ENCODE results near the gene MAPK1. TPM values are rescaled to one million over a fixed set of nuclear protein-coding genes. Genes with fewer than 3 reads are reported as not detected.
"Not testable (repeated sequence)": the region's sequence is repeated elsewhere in the genome, so short reads cannot be mapped to it uniquely, and the experiment has no call there.

The MAPK1 gene
- total RNA-seq, 1 donor from 2014 or later, result 156 TPM

DNA sequence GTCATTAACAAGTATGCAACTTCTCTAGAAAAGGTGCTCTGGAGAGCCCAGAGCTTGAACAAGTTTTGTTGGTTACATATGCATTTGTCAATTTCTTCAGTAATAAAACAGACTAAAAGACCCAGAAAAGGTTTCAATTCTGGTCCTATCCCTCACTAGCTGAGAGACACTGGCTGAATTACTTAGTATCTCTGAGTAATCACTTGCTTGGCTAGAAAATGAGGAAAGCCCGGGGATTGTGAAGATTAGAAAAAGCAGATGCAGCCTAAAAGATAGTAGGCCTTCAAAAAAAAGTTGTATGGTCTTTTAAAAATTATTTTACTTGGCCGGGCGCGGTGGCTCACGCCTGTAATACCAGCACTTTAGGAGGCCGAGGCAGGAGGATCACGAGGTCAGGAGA, 41.2 kb downstream of the MAPK1 start:
- DNase-seq (ENCODE audit: low spot score), result no peak
- TF ChIP-seq, protein P1, sequence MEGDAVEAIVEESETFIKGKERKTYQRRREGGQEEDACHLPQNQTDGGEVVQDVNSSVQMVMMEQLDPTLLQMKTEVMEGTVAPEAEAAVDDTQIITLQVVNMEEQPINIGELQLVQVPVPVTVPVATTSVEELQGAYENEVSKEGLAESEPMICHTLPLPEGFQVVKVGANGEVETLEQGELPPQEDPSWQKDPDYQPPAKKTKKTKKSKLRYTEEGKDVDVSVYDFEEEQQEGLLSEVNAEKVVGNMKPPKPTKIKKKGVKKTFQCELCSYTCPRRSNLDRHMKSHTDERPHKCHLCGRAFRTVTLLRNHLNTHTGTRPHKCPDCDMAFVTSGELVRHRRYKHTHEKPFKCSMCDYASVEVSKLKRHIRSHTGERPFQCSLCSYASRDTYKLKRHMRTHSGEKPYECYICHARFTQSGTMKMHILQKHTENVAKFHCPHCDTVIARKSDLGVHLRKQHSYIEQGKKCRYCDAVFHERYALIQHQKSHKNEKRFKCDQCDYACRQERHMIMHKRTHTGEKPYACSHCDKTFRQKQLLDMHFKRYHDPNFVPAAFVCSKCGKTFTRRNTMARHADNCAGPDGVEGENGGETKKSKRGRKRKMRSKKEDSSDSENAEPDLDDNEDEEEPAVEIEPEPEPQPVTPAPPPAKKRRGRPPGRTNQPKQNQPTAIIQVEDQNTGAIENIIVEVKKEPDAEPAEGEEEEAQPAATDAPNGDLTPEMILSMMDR (IDR thresholded peaks at IDR 0.05), result no peak
- Mint-ChIP-seq H3K9me3 (ENCODE audit: low read depth) (no peaks in the 10 kb centered on the region), H3K27me3 (ENCODE audit: low read depth) (no peaks in the 10 kb centered on the region), H3K36me3 (ENCODE audit: low read depth) (no peaks in the 10 kb centered on the region), H3K27ac (ENCODE audit: unreplicated experiment) (no peak overlapping the region), H3K4me1 (ENCODE audit: low read depth) (peaks cover 65% of the 10 kb centered on the region), H3K4me3 (ENCODE audit: unreplicated experiment) (no peak overlapping the region)

DNA sequence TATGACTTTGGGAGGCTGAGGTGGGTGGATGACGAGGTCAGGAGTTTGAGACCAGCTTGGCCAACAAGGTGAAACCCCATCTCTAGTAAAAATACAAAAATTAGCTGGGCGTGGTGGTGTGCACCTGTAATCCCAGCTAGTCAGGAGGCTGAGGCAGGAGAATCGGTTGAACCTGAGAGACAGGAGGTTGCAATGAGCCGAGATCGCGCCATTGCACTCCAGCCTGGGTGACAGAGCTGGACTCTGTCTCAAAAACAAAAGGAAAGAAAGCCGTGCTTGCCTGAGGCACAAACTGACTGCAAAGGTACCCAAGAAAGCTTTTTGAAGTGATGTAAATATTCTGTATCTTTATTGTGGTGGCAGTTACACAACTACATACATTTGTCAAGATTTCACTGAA, 42.5 kb downstream of the MAPK1 start:
- H3K4me3 Mint-ChIP-seq (ENCODE audit: unreplicated experiment); H3K36me3 Mint-ChIP-seq (ENCODE audit: low read depth); H3K27me3 Mint-ChIP-seq (ENCODE audit: low read depth); H3K9me3 Mint-ChIP-seq (ENCODE audit: low read depth); H3K27ac Mint-ChIP-seq (ENCODE audit: unreplicated experiment); DNase-seq (ENCODE audit: low spot score): not testable (repeated sequence)
- peaks cover 64% of the 10 kb centered on the region for H3K4me1 Mint-ChIP-seq (ENCODE audit: low read depth)

DNA sequence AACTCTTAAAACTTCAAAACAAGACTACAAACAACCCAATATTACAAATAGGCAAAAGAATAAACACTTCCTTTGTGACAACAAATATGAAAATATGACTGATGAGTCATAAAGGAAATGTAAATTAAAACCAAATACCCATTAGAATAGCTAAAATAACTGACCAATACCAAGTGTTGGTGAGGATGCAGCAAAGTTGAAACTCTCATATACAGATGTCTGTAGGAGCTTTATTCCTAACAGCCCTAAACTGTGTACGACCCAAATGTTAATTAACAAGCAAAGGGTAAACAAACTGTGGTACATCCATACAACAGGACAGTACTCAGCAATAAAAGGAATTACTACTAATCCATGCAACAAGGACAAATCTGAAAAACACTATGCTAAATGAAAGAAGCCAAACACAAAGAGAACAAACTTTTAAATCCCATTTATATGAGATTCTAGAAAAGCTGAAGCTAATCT, 43.0 kb downstream of the MAPK1 start:
- TF ChIP-seq, protein P1 (IDR thresholded peaks at IDR 0.05), result no peak
- no peaks in the 10 kb centered on the region for H3K9me3 Mint-ChIP-seq (ENCODE audit: low read depth)
- no peaks in the 10 kb centered on the region for H3K27me3 Mint-ChIP-seq (ENCODE audit: low read depth)
- no peaks in the 10 kb centered on the region for H3K36me3 Mint-ChIP-seq (ENCODE audit: low read depth)
- DNase-seq (ENCODE audit: low spot score), result no peak
- no peak overlapping the region for H3K4me3 Mint-ChIP-seq (ENCODE audit: unreplicated experiment)
- peak overlapping the region; percentile 94 for H3K27ac Mint-ChIP-seq (ENCODE audit: unreplicated experiment)
- H3K4me1 Mint-ChIP-seq (ENCODE audit: low read depth), result peaks cover 60% of the 10 kb centered on the region

DNA sequence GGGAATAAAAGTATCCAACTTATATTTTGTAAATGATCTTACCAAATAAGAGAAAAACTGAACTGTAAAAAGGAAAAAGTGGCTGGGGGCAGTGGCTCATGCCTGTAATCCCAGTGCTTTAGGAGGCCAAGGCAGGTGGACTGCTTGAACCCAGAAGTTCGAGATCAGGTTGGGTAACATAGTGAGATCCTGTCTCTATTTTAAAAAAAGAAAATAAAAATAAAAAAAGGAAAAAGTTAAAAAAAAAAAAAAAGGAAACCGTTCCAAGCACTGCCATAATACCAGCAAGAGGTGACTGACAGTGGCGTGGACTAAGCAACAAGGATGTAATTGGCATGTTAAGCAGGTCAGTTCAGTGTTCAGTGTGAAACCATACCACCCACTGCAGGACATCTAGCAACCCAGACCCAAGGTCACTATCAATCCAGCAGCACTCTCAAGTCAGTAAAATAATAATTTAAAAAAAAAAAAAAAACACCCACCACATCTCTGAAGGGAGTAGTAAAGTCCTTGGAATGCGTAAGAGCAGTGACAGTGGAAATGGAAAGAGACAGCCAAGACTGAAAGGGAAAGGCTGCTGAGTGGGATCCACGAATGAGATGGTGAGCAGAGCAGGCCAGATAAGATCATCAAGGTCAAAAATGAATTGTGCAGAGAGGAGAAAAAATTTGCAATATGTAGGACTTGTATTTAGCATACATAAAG, 43.6 kb downstream of the MAPK1 start:
- Mint-ChIP-seq H3K36me3 (ENCODE audit: low read depth) (no peaks in the 10 kb centered on the region), H3K4me1 (ENCODE audit: low read depth) (peaks cover 60% of the 10 kb centered on the region), H3K27me3 (ENCODE audit: low read depth) (no peaks in the 10 kb centered on the region), H3K9me3 (ENCODE audit: low read depth) (no peaks in the 10 kb centered on the region), H3K4me3 (ENCODE audit: unreplicated experiment) (no peak overlapping the region), H3K27ac (ENCODE audit: unreplicated experiment) (peak overlapping the region; percentile 94)
- DNase-seq (ENCODE audit: low spot score), result no peak
- TF ChIP-seq, protein P1 (IDR thresholded peaks at IDR 0.05), result no peak

DNA sequence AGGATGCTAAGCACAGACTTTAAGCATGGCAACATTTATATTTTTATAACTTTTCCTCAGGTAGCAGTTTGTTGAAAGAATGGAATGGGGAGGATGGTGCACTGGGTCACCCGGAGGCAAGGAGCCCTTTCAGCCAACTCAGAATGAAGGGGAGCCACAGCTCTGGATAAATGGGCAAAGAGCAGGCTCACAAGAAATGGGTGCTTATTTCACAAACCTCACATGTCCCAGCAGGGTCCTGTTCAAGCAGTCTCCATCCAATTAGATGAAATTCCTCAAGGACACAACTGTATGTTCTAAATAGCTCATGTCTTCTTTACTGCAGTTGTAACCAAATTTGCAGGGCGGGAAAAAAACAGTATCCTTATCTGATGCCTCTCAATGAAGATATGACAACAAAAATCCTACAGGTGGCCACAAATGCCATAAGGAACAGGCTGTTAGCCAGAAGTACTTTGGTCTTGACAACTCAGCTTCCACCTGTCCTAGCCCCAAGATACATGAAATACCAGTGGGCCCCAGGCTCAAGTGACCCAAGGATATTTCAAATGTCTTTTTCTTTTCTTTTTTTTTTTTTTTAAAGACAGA, 48.2 kb downstream of the MAPK1 start:
- H3K4me1 Mint-ChIP-seq (ENCODE audit: low read depth), result peaks cover 51% of the 10 kb centered on the region
- H3K27me3 Mint-ChIP-seq (ENCODE audit: low read depth), result no peaks in the 10 kb centered on the region
- H3K36me3 Mint-ChIP-seq (ENCODE audit: low read depth), result peaks cover 2% of the 10 kb centered on the region
- no peak overlapping the region for H3K4me3 Mint-ChIP-seq (ENCODE audit: unreplicated experiment)
- TF ChIP-seq, protein P1 (IDR thresholded peaks at IDR 0.05), result no peak
- H3K27ac Mint-ChIP-seq (ENCODE audit: unreplicated experiment), result peak overlapping the region; percentile 79
- no peaks in the 10 kb centered on the region for H3K9me3 Mint-ChIP-seq (ENCODE audit: low read depth)
- no peak for DNase-seq (ENCODE audit: low spot score)
